Subcutaneous adipose tissue (tissue), 4 donors: ENCODE results near the gene SYNGR2. TPM values are rescaled to one million over a fixed set of nuclear protein-coding genes. Genes with fewer than 3 reads are reported as not detected.

Source experiments
- total RNA-seq, 4 donors: library from RNA; depleted of rRNA; stranded (reverse); fragments of >200 nt; gene quantifications; one replicate each; pipeline ENCODE4 v1.1.0, GENCODE V29; 2016
- TF ChIP-seq, protein P1 (sequence below): fragments of 450-650 bp; IDR thresholded peaks from one replicate; pipeline ENCODE4 v1.5.1; 2016; ENCODE audit warnings: low read depth, mild to moderate bottlenecking, control low read depth, antibody characterized with exemption, moderate library complexity

Gene SYNGR2
- total RNA-seq, 4 donors from 2014 or later = 33.0 to 80.6 (median 50.1) TPM

DNA sequence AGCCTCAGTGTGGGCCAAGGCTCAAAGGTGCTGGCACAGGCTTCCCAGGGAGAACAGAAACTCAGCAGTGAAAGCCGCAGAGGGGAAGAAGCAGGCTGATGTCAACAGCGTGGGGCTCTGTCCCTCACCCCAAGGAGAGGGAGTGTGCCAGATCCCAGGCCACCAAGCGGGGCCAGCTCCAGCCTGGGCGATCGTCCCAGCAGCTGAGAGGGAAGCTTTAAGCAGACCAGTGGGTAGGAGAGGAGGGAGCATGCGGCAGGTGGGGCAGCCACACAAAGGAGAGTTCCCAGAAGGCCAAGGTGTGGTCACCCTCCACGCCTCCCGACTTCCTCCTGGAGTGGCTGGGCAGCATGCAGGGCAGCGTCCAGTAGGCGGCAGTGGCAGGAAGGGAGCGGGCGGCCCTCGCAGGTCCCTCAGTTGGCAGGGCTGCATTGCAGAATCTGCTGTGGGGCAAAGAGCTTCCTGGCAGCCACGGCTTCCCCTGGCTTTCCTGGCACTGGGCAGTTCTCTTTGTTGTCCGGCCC is 6.0 kb downstream of the SYNGR2 start:
- TF ChIP-seq, protein P1, sequence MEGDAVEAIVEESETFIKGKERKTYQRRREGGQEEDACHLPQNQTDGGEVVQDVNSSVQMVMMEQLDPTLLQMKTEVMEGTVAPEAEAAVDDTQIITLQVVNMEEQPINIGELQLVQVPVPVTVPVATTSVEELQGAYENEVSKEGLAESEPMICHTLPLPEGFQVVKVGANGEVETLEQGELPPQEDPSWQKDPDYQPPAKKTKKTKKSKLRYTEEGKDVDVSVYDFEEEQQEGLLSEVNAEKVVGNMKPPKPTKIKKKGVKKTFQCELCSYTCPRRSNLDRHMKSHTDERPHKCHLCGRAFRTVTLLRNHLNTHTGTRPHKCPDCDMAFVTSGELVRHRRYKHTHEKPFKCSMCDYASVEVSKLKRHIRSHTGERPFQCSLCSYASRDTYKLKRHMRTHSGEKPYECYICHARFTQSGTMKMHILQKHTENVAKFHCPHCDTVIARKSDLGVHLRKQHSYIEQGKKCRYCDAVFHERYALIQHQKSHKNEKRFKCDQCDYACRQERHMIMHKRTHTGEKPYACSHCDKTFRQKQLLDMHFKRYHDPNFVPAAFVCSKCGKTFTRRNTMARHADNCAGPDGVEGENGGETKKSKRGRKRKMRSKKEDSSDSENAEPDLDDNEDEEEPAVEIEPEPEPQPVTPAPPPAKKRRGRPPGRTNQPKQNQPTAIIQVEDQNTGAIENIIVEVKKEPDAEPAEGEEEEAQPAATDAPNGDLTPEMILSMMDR = no peak

DNA sequence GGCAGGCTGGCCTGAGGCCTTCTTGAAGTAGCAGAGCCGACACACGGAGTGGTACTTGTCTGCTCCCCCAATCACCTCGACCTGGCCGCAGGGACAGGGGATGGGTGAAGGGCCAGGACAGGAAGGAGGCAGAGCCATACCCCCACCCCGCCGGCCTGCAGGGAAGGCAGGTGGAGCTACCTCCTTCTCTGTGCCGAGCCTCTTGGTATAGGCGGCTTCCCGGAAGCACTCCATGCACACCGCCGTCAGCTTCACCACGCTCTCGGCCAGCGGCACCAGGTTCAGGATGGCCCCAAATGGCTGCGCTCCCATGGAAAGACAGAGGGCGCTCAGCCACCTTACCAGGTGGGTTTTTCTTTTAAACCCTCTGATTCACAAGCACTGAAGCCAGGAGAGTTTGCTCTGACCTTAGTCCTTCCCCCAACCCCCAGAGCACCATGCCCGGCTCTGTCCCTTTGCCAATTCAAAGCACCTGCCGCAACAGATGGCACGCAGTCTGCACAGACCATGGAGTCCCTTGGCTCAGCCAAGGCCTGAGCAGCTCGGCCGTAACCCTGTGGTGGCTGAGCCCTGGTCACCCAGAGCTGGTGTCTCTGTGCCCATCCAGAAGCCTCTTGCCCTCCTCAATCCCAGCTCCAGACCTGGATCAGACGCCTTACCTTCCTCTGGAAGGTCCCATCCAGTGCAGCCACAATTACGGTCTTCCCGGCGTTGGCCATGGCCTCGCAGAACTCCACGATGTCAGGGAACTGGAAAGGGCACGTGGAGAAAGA is 6.7 kb downstream of the SYNGR2 start:
- TF ChIP-seq, protein P1 = no peak

DNA sequence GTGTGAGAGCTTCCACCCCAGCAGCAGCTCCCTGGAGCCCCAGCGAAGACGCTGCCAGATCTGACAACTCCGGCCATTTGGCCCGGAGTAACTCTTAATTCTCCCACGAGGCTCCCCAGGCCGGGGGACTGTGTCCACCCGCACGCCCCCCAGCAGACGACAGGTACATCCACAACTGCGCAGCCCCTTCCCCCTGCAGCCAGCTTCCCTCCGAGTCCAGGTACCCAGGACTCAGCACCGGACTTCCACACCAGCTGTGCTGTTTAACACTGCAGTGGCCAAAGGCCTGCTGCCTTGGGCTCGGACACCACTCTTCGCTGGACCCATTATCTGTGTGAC is 7.2 kb downstream of the SYNGR2 start:
- TF ChIP-seq, protein P1 = no peak

DNA sequence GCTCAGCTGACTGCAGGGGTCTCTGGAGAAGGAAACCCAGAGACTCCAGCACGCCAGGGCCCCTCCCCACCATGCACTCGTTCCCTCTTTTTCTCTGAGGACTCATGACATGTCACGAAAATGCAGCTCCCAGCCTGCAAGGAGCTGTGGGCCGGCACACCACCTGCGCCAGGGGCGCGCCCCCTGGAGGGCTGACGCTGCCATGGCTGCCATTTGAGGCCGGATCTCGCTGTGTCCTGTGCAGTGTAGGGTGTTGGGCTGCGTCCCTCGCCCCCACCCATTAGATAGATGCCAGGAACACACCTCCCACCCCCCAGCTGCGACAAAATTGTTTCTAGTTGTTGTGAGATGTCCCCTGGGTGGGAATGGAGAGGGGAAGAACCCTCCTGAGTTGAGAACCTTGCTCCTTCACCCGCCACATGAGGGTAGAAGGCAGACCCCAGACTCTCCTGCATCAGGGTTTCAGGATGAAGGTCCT is 8.2 kb downstream of the SYNGR2 start:
- TF ChIP-seq, protein P1 = no peak

DNA sequence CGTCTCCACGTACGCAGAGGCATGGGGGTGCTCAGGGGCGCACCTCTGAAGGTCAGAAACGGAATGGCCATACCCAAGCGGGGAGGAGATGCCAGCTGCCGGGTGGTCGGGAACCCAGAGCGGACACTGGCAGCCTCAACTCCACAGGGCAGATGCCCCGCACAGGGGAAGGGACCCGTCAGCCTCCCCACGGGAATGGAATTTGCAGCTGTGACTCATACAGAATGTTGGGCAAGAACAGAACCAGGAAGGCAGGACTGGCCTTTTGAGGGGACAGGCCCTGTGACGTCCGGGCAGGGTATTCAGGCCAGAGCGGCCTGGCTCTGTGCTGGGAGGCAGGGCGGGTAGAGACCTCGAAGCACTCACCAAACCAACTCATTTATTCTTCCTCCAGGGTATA is 11.0 kb downstream of the SYNGR2 start:
- TF ChIP-seq, protein P1 = no peak

DNA sequence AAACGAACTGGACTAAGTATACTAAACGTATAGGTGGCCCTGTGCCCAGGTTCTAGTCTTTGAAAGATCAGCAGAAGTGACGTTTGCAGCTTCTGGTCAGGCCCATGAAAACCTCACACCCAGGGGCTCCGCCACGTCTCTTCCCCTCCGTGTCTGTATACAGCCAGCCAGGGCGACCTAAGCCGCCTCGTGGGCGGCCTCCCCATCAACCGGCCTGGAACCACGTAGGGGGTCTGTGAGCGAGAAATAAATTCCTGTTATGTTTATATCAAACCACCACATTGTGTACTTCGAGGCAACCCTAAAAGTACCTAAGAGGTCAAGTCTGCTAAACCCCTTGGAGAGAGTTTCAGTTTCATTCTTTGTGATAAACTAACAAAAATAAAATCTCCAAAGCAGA is 11.7 kb downstream of the SYNGR2 start:
- TF ChIP-seq, protein P1 = no peak

DNA sequence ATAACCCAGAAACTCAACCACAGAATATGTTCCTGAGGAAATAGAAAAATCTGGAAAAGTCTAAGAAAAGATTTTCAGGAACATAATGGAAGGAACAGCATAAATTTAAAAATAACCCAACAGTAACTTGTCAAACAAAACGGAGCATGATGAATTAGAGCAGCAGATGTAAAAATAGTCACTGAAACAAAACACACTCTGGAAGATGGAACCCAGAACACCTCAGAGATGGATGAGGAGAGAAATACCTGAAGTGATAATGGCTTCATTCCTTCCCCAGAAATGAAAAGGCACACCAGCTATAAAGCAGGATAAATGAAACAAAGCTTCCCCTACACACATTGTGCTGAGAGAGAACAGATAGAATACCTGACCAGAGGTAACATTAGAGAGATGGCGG is 12.1 kb downstream of the SYNGR2 start:
- TF ChIP-seq, protein P1 = no peak
